Measurements from ENCODE around the gene DNM3.

GRCh38 chr1:172230526-172230925, 389.2 kb downstream of the DNM3 start:
- TF ChIP-seq CTCF (IDR thresholded peaks at IDR 0.05) = no peak
- TF ChIP-seq EP300 (IDR thresholded peaks at IDR 0.05) = no peak
- TF ChIP-seq POLR2A (IDR thresholded peaks at IDR 0.05) = no peak
